GM12892 (cell line): ENCODE data around the gene CCR7.
"Not testable (repeated sequence)": the region's sequence is repeated elsewhere in the genome, so short reads cannot be mapped to it uniquely, and the experiment has no call there.

Source experiments
- POLR2A ChIP-seq: IDR thresholded peaks from 2 replicates; pipeline ENCODE4 v1.6.1; 2011; ENCODE audit warnings: low read depth, low read length, control low read depth
- TAF1 ChIP-seq: IDR thresholded peaks from 2 replicates; pipeline ENCODE4 v1.6.1; 2011; ENCODE audit warnings: low read depth, mild to moderate bottlenecking, control low read depth, low read length, borderline replicate concordance

DNA sequence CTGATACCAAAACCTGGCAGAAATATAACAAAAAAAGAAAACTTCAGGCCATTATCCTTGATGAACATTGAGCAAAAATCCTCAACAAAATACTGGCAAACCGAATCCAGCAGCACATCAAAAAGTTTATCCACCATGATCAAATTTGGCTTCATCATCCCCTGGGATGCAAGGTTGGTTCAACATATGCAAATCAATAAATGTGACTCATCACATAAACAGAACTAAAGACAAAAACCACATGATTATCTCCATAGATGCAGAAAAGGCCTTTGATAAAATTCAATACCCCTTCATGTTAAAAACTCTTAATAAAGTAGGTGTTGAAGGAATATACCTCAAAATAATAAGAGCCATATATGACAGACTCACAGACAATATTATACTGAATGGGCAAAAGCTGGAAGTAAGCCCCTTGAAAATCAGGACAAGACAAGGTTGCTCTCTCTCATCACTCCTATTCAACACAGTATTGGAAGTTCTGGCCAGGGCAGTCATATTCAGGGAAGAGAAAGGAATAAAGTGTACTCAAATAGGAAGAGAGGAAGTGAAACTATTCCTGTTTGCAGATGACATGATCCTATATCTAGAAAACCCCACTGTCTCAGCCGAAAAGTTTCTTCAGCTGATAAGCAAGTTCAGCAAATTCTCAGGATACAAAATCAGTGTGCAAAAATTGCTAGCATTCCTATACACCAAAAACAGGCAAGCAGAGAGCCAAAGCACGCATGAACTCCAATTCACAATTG lies 7.1 kb upstream of the CCR7 start:
- not testable (repeated sequence) for TF ChIP-seq TAF1, POLR2A
